ENCODE data around the gene DNALI1.

Gene DNALI1

DNA sequence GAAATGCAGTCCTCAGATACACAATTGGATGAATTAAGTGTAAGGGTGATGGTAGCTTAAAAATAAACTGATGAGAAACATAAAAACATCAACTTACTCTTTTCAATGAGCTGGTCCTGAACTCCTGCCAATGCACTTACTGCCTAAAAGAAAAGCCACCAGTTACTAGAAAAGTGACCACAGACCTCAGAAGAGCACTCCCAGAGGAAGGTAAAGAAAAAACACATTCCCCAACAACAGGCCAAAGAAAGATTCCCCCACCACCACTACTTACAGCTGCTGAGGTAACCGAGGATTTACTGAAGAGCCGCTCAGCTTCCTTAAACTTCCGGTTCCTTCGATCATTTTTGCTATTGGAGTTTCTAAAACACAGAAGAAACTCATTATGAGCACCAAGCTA, 47.6 kb upstream of the DNALI1 start:
- Histone ChIP-seq H3K27ac (ENCODE audit: extremely low read depth, low read depth, low read length) (no peak overlapping the region), H3K9me3 (ENCODE audit: control insufficient read depth, insufficient read depth, low read depth, low read length) (no peaks in the 10 kb centered on the region), H3K4me1 (ENCODE audit: control insufficient read depth, insufficient read depth, low read length) (no peaks in the 10 kb centered on the region), H3K36me3 (ENCODE audit: control insufficient read depth in 2 of 2, insufficient read depth in 1 of 2, low read length in 2 of 2) (peaks cover 65 to 79% of the 10 kb centered on the region in 2 experiments), H3K4me3 (ENCODE audit: low read depth, low read length) (no peak overlapping the region)
- POLR2A ChIA-PET, result no interaction called here
- CTCF ChIA-PET, result interaction anchor here (0.6 to 1.6 kb wide), 5 partner anchors 9 to 1236 kb away, joined by 3 to 13 read pairs (median 4); no protein-coding TSS in a partner anchor
- TF ChIP-seq ZFP69B (tag by site-specific recombination; IDR thresholded peaks at IDR 0.05) (no peak), ZNF654 (tag by site-specific recombination; IDR thresholded peaks at IDR 0.05; ENCODE audit: low read depth) (no peak), ZNF777 (tag by site-specific recombination; IDR thresholded peaks at IDR 0.05; ENCODE audit: borderline replicate concordance) (no peak), ZSCAN30 (tag by site-specific recombination; IDR thresholded peaks at IDR 0.05) (no peak), ZNF311 (tag by site-specific recombination; IDR thresholded peaks at IDR 0.05; ENCODE audit: borderline replicate concordance) (no peak), MZF1 (tag by site-specific recombination; IDR thresholded peaks at IDR 0.05; ENCODE audit: borderline replicate concordance) (no peak), ZNF133 (tag by site-specific recombination; IDR thresholded peaks at IDR 0.05) (no peak), ZNF530 (tag by site-specific recombination; IDR thresholded peaks at IDR 0.05; ENCODE audit: low read depth) (no peak), REPIN1 (tag by site-specific recombination; IDR thresholded peaks at IDR 0.05; ENCODE audit: low read depth) (no peak), ZNF10 (tag by site-specific recombination; IDR thresholded peaks at IDR 0.05) (no peak), ZNF138 (tag by site-specific recombination; IDR thresholded peaks at IDR 0.05; ENCODE audit: borderline replicate concordance) (no peak), KLF8 (tag by site-specific recombination; IDR thresholded peaks at IDR 0.05) (no peak), EGR2 (tag by site-specific recombination; IDR thresholded peaks at IDR 0.05; ENCODE audit: low read depth) (no peak), ZXDB (tag by site-specific recombination; IDR thresholded peaks at IDR 0.05) (no peak), ZBTB20 (tag by site-specific recombination; IDR thresholded peaks at IDR 0.05) (no peak), ZNF626 (tag by site-specific recombination; IDR thresholded peaks at IDR 0.05) (no peak), ZNF585B (tag by site-specific recombination; IDR thresholded peaks at IDR 0.05) (no peak), ZNF114 (tag by site-specific recombination; IDR thresholded peaks at IDR 0.05) (no peak), GLI4 (tag by site-specific recombination; IDR thresholded peaks at IDR 0.05) (no peak), ZNF324 (tag by site-specific recombination; IDR thresholded peaks at IDR 0.05) (no peak), ZNF433 (tag by site-specific recombination; IDR thresholded peaks at IDR 0.05; ENCODE audit: low read depth) (no peak), FEZF1 (tag by site-specific recombination; IDR thresholded peaks at IDR 0.05) (no peak), PRDM1 (tag by site-specific recombination; IDR thresholded peaks at IDR 0.05) (peak; percentile 63), BCL11B (tag by site-specific recombination; IDR thresholded peaks at IDR 0.05; ENCODE audit: low read depth) (no peak), ZFP3 (tag by site-specific recombination; IDR thresholded peaks at IDR 0.05; ENCODE audit: low read depth) (0 out of 2 replicates have a peak, but pooled peaks have one; percentile 30), ZNF184 (tag by site-specific recombination; IDR thresholded peaks at IDR 0.05) (no peak), ZNF239 (tag by site-specific recombination; IDR thresholded peaks at IDR 0.05) (no peak)
- TF ChIP-seq, protein P1, sequence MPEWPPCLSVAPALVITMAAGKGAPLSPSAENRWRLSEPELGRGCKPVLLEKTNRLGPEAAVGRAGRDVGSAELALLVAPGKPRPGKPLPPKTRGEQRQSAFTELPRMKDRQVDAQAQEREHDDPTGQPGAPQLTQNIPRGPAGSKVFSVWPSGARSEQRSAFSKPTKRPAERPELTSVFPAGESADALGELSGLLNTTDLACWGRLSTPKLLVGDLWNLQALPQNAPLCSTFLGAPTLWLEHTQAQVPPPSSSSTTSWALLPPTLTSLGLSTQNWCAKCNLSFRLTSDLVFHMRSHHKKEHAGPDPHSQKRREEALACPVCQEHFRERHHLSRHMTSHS (tag by site-specific recombination; IDR thresholded peaks at IDR 0.05), result no peak
- TF ChIP-seq, protein P2, sequence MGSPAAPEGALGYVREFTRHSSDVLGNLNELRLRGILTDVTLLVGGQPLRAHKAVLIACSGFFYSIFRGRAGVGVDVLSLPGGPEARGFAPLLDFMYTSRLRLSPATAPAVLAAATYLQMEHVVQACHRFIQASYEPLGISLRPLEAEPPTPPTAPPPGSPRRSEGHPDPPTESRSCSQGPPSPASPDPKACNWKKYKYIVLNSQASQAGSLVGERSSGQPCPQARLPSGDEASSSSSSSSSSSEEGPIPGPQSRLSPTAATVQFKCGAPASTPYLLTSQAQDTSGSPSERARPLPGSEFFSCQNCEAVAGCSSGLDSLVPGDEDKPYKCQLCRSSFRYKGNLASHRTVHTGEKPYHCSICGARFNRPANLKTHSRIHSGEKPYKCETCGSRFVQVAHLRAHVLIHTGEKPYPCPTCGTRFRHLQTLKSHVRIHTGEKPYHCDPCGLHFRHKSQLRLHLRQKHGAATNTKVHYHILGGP (tag by site-specific recombination; IDR thresholded peaks at IDR 0.05), result peak; percentile 46; the same call in 1 of the 2 replicates
- TF ChIP-seq, protein P3, sequence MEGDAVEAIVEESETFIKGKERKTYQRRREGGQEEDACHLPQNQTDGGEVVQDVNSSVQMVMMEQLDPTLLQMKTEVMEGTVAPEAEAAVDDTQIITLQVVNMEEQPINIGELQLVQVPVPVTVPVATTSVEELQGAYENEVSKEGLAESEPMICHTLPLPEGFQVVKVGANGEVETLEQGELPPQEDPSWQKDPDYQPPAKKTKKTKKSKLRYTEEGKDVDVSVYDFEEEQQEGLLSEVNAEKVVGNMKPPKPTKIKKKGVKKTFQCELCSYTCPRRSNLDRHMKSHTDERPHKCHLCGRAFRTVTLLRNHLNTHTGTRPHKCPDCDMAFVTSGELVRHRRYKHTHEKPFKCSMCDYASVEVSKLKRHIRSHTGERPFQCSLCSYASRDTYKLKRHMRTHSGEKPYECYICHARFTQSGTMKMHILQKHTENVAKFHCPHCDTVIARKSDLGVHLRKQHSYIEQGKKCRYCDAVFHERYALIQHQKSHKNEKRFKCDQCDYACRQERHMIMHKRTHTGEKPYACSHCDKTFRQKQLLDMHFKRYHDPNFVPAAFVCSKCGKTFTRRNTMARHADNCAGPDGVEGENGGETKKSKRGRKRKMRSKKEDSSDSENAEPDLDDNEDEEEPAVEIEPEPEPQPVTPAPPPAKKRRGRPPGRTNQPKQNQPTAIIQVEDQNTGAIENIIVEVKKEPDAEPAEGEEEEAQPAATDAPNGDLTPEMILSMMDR (tag by site-specific recombination; IDR thresholded peaks at IDR 0.05), result peak; percentile 55

Data from HEK293 (cell line).